ENCODE data around the gene RPRD1B. TPM values are rescaled to one million over a fixed set of nuclear protein-coding genes. Genes with fewer than 3 reads are reported as not detected.
"Not testable (repeated sequence)": the region's sequence is repeated elsewhere in the genome, so short reads cannot be mapped to it uniquely, and the experiment has no call there.

Gene RPRD1B
- total and polyA plus RNA-seq, 4 donors, result 5.8 to 34.3 (median 29.4) TPM

DNA sequence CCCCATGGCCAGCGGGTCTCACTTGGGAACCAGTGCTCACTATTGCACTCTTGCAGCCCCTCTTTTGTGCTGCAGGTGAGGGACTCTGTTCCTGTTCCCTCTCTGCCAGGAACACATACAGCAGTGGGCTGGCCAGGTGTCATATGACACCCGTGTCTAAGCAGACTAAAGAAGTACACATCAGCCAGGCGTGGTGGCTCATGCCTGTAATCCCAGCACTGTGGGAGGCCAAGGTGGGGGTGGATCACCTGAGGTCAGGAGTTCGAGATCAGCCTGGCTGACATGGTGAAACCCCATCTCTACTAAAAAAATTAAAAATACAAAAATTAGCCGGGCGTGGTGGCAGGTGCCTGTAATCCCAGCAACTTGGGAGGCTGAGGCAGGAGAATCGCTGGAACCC lies 74.4 kb downstream of the RPRD1B start:
- WGBS, result 90% methylated on average over 7 of the region's 7 CpGs
- not testable (repeated sequence) for H3K27ac ChIP-seq (ENCODE audit: low read depth in 1 of 2, low read length in 2 of 2); H3K36me3 ChIP-seq (ENCODE audit: control insufficient read depth in 4 of 4, insufficient read depth in 3 of 4, low read depth in 1 of 4, low read length in 3 of 4)

GRCh38 chr20:38108438-38108985 lies 75.0 kb downstream of the RPRD1B start:
- Histone ChIP-seq H3K9ac (ENCODE audit: low read depth in 1 of 2, low read length in 2 of 2) (no peak overlapping the region), H3K36me3 (ENCODE audit: control insufficient read depth in 4 of 4, insufficient read depth in 3 of 4, low read depth in 1 of 4, low read length in 3 of 4) (no peaks in the 10 kb centered on the region), H3K4me1 (ENCODE audit: control insufficient read depth in 4 of 4, insufficient read depth in 4 of 4, low read length in 3 of 4) (peaks cover 0 to 9% (median 0%) of the 10 kb centered on the region in 4 donors), H3K27ac (ENCODE audit: low read depth in 1 of 2, low read length in 2 of 2) (no peak overlapping the region), H3K27me3 (ENCODE audit: control insufficient read depth in 4 of 4, insufficient read depth in 4 of 4, low read length in 3 of 4) (no peaks in the 10 kb centered on the region), H3K9me3 (ENCODE audit: control insufficient read depth in 4 of 4, low read length in 3 of 4) (no peaks in the 10 kb centered on the region), H3K4me3 (ENCODE audit: low read depth in 1 of 3, low read length in 3 of 3) (no peak overlapping the region)
- DNase-seq (ENCODE audit: low spot score), result no peak
- no peak for TF ChIP-seq HNF4G (IDR thresholded peaks at IDR 0.05)
- TF ChIP-seq HNF4A (conservative IDR thresholded peaks at IDR 0.05), result no peak
- no peak for TF ChIP-seq SP1 (IDR thresholded peaks at IDR 0.05)
- TF ChIP-seq, protein P1, sequence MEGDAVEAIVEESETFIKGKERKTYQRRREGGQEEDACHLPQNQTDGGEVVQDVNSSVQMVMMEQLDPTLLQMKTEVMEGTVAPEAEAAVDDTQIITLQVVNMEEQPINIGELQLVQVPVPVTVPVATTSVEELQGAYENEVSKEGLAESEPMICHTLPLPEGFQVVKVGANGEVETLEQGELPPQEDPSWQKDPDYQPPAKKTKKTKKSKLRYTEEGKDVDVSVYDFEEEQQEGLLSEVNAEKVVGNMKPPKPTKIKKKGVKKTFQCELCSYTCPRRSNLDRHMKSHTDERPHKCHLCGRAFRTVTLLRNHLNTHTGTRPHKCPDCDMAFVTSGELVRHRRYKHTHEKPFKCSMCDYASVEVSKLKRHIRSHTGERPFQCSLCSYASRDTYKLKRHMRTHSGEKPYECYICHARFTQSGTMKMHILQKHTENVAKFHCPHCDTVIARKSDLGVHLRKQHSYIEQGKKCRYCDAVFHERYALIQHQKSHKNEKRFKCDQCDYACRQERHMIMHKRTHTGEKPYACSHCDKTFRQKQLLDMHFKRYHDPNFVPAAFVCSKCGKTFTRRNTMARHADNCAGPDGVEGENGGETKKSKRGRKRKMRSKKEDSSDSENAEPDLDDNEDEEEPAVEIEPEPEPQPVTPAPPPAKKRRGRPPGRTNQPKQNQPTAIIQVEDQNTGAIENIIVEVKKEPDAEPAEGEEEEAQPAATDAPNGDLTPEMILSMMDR (IDR thresholded peaks at IDR 0.05; ENCODE audit: low read depth, low read length, missing input control), result no peak
- no peak for TF ChIP-seq JUND (IDR thresholded peaks at IDR 0.05)
- TF ChIP-seq ZBTB33 (IDR thresholded peaks at IDR 0.05), result no peak
- no peak for TF ChIP-seq RXRA (IDR thresholded peaks at IDR 0.05)
- TF ChIP-seq, protein P2, sequence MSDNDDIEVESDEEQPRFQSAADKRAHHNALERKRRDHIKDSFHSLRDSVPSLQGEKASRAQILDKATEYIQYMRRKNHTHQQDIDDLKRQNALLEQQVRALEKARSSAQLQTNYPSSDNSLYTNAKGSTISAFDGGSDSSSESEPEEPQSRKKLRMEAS (IDR thresholded peaks at IDR 0.05), result no peak
- no peak for TF ChIP-seq TAF1 (conservative IDR thresholded peaks at IDR 0.05)
- TF ChIP-seq ATF3 (IDR thresholded peaks at IDR 0.05), result no peak
- TF ChIP-seq RAD21 (IDR thresholded peaks at IDR 0.05), result no peak
- no peak for TF ChIP-seq FOXA1 (IDR thresholded peaks at IDR 0.05)
- TF ChIP-seq REST (IDR thresholded peaks at IDR 0.05), result no peak
- no peak for TF ChIP-seq YY1 (IDR thresholded peaks at IDR 0.05)
- no peak for TF ChIP-seq GABPA (IDR thresholded peaks at IDR 0.05 in 1 of 2, conservative IDR thresholded peaks at IDR 0.05 in 1 of 2)
- TF ChIP-seq EGR1 (IDR thresholded peaks at IDR 0.05; ENCODE audit: low read depth in 2 of 2), result no peak
- WGBS, result 88% methylated on average over 4 of the region's 4 CpGs

More for the DNA sequence above, 74.4 kb downstream of the RPRD1B start:
- not testable (repeated sequence) for H3K9me3 ChIP-seq (ENCODE audit: control insufficient read depth in 4 of 4, low read length in 3 of 4); DNase-seq (ENCODE audit: low spot score); H3K27me3 ChIP-seq (ENCODE audit: control insufficient read depth in 4 of 4, insufficient read depth in 4 of 4, low read length in 3 of 4); H3K9ac ChIP-seq (ENCODE audit: low read depth in 1 of 2, low read length in 2 of 2); H3K4me1 ChIP-seq (ENCODE audit: control insufficient read depth in 4 of 4, insufficient read depth in 4 of 4, low read length in 3 of 4); H3K4me3 ChIP-seq (ENCODE audit: low read depth in 1 of 3, low read length in 3 of 3)
